GM18951 (cell line): ENCODE measurements around the gene TTN.
A peak's percentile ranks its signal among the peaks of the same experiment; 100 is the strongest.

ENCODE experiments used
- POLR2A ChIP-seq: IDR thresholded peaks from 4 replicates; pipeline ENCODE4 v1.6.1; 2011; ENCODE audit warnings: mild to moderate bottlenecking; ENCODE audit not compliant: insufficient read length, insufficient read depth; ENCODE audit errors: extremely low read depth
- in situ Hi-C: fragments of 300-500 bp; cut with MboI; formaldehyde crosslinking; loops from one replicate; pipeline ENCODE4 v1.12.0; 2022; ENCODE audit warnings: low sequenced_read_pairs, mixed read lengths, inconsistent platforms; ENCODE audit not compliant: unreplicated experiment

Gene TTN

GRCh38 chr2:178523596-178524134, 283.6 kb downstream of the TTN start:
- no peak for TF ChIP-seq POLR2A
- in situ Hi-C loops, result no loop called here

- TF ChIP-seq POLR2A, result peak; percentile 66
- in situ Hi-C loops, result no loop called here
Measured at GRCh38 chr2:178522950-178523595, 284.1 kb downstream of the TTN start.

GRCh38 chr2:178521304-178522150, 285.7 kb downstream of the TTN start:
- in situ Hi-C loops, result no loop called here

GRCh38 chr2:178517496-178517895, 289.7 kb downstream of the TTN start:
- TF ChIP-seq POLR2A, result no peak
- in situ Hi-C loops, result no loop called here

More at GRCh38 chr2:178521304-178522150, 285.7 kb downstream of the TTN start:
- no peak for TF ChIP-seq POLR2A

- TF ChIP-seq POLR2A, result no peak
- in situ Hi-C loops, result no loop called here
Measured at GRCh38 chr2:178514664-178515063, 292.6 kb downstream of the TTN start.

- no peak for TF ChIP-seq POLR2A
- in situ Hi-C loops, result no loop called here
Measured at GRCh38 chr2:178513876-178514275, 293.3 kb downstream of the TTN start.

GRCh38 chr2:178512484-178512883, 294.7 kb downstream of the TTN start:
- in situ Hi-C loops, result no loop called here
- no peak for TF ChIP-seq POLR2A

GRCh38 chr2:178510384-178510783, 296.8 kb downstream of the TTN start:
- TF ChIP-seq POLR2A, result no peak

GRCh38 chr2:178508646-178509045, 298.6 kb downstream of the TTN start:
- TF ChIP-seq POLR2A, result no peak
- in situ Hi-C loops, result no loop called here

More at GRCh38 chr2:178510384-178510783, 296.8 kb downstream of the TTN start:
- in situ Hi-C loops, result no loop called here

- TF ChIP-seq POLR2A, result no peak
- in situ Hi-C loops, result no loop called here
Measured at GRCh38 chr2:178506949-178507348, 300.3 kb downstream of the TTN start.

- in situ Hi-C loops, result no loop called here
- no peak for TF ChIP-seq POLR2A
Measured at GRCh38 chr2:178506524-178506923, 300.7 kb downstream of the TTN start.

GRCh38 chr2:178506101-178506500, 301.1 kb downstream of the TTN start:
- in situ Hi-C loops, result no loop called here

GRCh38 chr2:178502751-178503150, 304.5 kb downstream of the TTN start:
- no peak for TF ChIP-seq POLR2A
- in situ Hi-C loops, result no loop called here

More at GRCh38 chr2:178506101-178506500, 301.1 kb downstream of the TTN start:
- TF ChIP-seq POLR2A, result no peak
